ENCODE results near the gene PPP2R5C. TPM values are rescaled to one million over a fixed set of nuclear protein-coding genes. Genes with fewer than 3 reads are reported as not detected.

The PPP2R5C gene
- total and polyA plus RNA-seq, 9 of the 15 experiments (the other 6 are each of a cell fraction or from before 2014, with no cell fraction given) = 284 to 617 (median 395) TPM

DNA sequence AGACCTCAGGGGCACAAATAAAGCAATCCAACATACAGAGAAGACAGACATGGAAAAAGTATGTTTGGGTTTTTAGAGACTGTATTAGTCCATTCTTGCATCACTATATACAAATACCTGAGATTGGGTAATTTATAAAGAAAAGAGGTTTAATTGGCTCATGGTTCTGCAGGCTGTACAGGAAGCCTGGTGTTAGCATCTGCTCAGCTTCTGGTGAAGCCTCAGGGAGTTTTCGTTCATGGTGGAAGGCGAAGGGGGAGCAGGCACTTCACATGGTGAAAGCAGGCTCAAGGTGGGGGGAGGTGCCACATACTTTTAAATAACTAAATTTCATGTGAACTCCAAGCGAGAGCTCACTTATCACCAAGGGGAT lies 3.7 kb upstream of the PPP2R5C start:
- H3K4me1 ChIP-seq (replicated peaks in 1 of 2; ENCODE audit: control insufficient read depth in 2 of 2, insufficient read depth in 2 of 2, low read length in 2 of 2) = peaks cover 7 to 11% of the 10 kb centered on the region in 2 experiments; a peak in 4 of 5 replicates
- H3K27me3 ChIP-seq (ENCODE audit: control insufficient read depth in 2 of 2, insufficient read depth in 2 of 2, low read length in 2 of 2) = no peaks in the 10 kb centered on the region
- no peak overlapping the region for H3K27ac ChIP-seq (ENCODE audit: extremely low read depth, low read depth, low read length)
- H3K9ac ChIP-seq (ENCODE audit: insufficient read depth in 1 of 2, low read depth in 2 of 2, low read length in 2 of 2) = no peak overlapping the region
- ChIA-PET POLR2A (no interaction called here), CTCF (ENCODE audit: low intra/inter-chr PET ratio) (no interaction called here)
- intact Hi-C loops (cut with micrococcal nuclease) (no loop called here), in situ Hi-C loops (cut with MboI) (loop anchor here (5.0 kb wide), 1 partner anchor 41 kb away; no protein-coding TSS in a partner anchor)
- H3K79me2 ChIP-seq (ENCODE audit: control insufficient read depth, insufficient read depth, low read length) = peaks cover 15% of the 10 kb centered on the region
- FAIRE-seq = no peak
- no TSS peak for BruUV-seq (replicated peaks)
- peaks cover 4% of the 10 kb centered on the region; the same call in 1 of the 3 replicates for H3K36me3 ChIP-seq (ENCODE audit: control insufficient read depth, insufficient read depth, low read length)
- no peak for ATAC-seq
- H4K20me1 ChIP-seq (replicated peaks; ENCODE audit: control insufficient read depth, insufficient read depth, low read length) = no peaks in the 10 kb centered on the region
- no peak overlapping the region for H3K4me3 ChIP-seq
- H3K4me2 ChIP-seq (ENCODE audit: insufficient read depth, low read length) = no peak overlapping the region
- WGBS (ENCODE audit: insufficient coverage, low coverage, missing lambda C conversion rate) = 93% methylated on average over 3 of the region's 3 CpGs
- TF ChIP-seq ARNT (IDR thresholded peaks at IDR 0.05) = no peak
- no peak for TF ChIP-seq MAZ (CRISPR knock-in tag; conservative IDR thresholded peaks at IDR 0.05 in 1 of 2, IDR thresholded peaks at IDR 0.05 in 1 of 2)
- TF ChIP-seq ZNF766 (CRISPR knock-in tag; conservative IDR thresholded peaks at IDR 0.05) = 0 out of 2 replicates have a peak, but pooled peaks have one; percentile 39
- no peak for TF ChIP-seq PURB (CRISPR knock-in tag; IDR thresholded peaks at IDR 0.05; ENCODE audit: low read depth)
- no peak for TF ChIP-seq ZSCAN32 (CRISPR knock-in tag; IDR thresholded peaks at IDR 0.05)
- 0 out of 2 replicates have a peak, but pooled peaks have one; percentile 8 for TF ChIP-seq ZNF316 (IDR thresholded peaks at IDR 0.05)
- TF ChIP-seq CEBPG (CRISPR knock-in tag; IDR thresholded peaks at IDR 0.05) = no peak
- TF ChIP-seq CEBPG (tag; conservative IDR thresholded peaks at IDR 0.05 in 1 of 2, IDR thresholded peaks at IDR 0.05 in 1 of 2) = 0 out of 4 replicates have a peak, but pooled peaks of 1 of the 2 experiments have one; percentile 19
- no peak for TF ChIP-seq EZH2 (IDR thresholded peaks at IDR 0.05; ENCODE audit: borderline replicate concordance, low read depth, low read length)
- no peak for TF ChIP-seq ZBED1 (IDR thresholded peaks at IDR 0.05)
- no peak for TF ChIP-seq GATA2 (CRISPR knock-in tag; IDR thresholded peaks at IDR 0.05)
- TF ChIP-seq XRCC3 (IDR thresholded peaks at IDR 0.05) = no peak
- TF ChIP-seq HSF4 (CRISPR knock-in tag; IDR thresholded peaks at IDR 0.05; ENCODE audit: borderline replicate concordance) = no peak
- TF ChIP-seq, protein P1, sequence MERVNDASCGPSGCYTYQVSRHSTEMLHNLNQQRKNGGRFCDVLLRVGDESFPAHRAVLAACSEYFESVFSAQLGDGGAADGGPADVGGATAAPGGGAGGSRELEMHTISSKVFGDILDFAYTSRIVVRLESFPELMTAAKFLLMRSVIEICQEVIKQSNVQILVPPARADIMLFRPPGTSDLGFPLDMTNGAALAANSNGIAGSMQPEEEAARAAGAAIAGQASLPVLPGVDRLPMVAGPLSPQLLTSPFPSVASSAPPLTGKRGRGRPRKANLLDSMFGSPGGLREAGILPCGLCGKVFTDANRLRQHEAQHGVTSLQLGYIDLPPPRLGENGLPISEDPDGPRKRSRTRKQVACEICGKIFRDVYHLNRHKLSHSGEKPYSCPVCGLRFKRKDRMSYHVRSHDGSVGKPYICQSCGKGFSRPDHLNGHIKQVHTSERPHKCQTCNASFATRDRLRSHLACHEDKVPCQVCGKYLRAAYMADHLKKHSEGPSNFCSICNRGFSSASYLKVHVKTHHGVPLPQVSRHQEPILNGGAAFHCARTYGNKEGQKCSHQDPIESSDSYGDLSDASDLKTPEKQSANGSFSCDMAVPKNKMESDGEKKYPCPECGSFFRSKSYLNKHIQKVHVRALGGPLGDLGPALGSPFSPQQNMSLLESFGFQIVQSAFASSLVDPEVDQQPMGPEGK (CRISPR knock-in tag; IDR thresholded peaks at IDR 0.05; ENCODE audit: borderline replicate concordance) = no peak
- TF ChIP-seq TRIM24 (IDR thresholded peaks at IDR 0.05) = peak; percentile 68 to 69; a peak in 3 of 4 replicates
- TF ChIP-seq PYGO2 (tag; IDR thresholded peaks at IDR 0.05) = no peak
- TF ChIP-seq EP400 (IDR thresholded peaks at IDR 0.05) = no peak
- no peak overlapping the region for H2AFZ ChIP-seq (ENCODE audit: low read depth, low read length)
- H3K9me3 ChIP-seq (replicated peaks; ENCODE audit: control insufficient read depth, insufficient read depth, low read depth, low read length) = 0 out of 2 replicates have a peak, but pooled peaks cover 2% of the 10 kb centered on the region
- no peak for DNase-seq (ENCODE audit: extremely low read depth in 1 of 4, low spot score in 3 of 4)
- H3K9me1 ChIP-seq (ENCODE audit: control insufficient read depth, insufficient read depth, low read length) = no peaks in the 10 kb centered on the region
